ENCODE data around the gene SPG21.

The SPG21 gene

GRCh38 chr15:64942356-64942755 lies 47.4 kb downstream of the SPG21 start:
- no peak for DNase-seq (ENCODE audit: low read depth, low spot score)

- no peak for DNase-seq (ENCODE audit: low read depth, low spot score)
These were observed 51.5 kb downstream of the SPG21 start for GRCh38 chr15:64938192-64938591.

GRCh38 chr15:64934023-64934422 lies 55.7 kb downstream of the SPG21 start:
- DNase-seq (ENCODE audit: low read depth, low spot score) = no peak

- DNase-seq (ENCODE audit: low read depth, low spot score) = no peak
These were observed 58.3 kb downstream of the SPG21 start for GRCh38 chr15:64931381-64931780.

- no peak for DNase-seq (ENCODE audit: low read depth, low spot score)
These were observed 58.8 kb downstream of the SPG21 start for GRCh38 chr15:64930778-64931371.

- DNase-seq (ENCODE audit: low read depth, low spot score) = no peak
These were observed 59.6 kb downstream of the SPG21 start for GRCh38 chr15:64930019-64930652.

GRCh38 chr15:64928626-64929220 lies 61.0 kb downstream of the SPG21 start:
- no peak for DNase-seq (ENCODE audit: low read depth, low spot score)

GRCh38 chr15:64926661-64927060 lies 63.1 kb downstream of the SPG21 start:
- no peak for DNase-seq (ENCODE audit: low read depth, low spot score)

GRCh38 chr15:64925335-64926330 lies 64.1 kb downstream of the SPG21 start:
- no peak for DNase-seq (ENCODE audit: low read depth, low spot score)

- no peak for DNase-seq (ENCODE audit: low read depth, low spot score)
These were observed 66.2 kb downstream of the SPG21 start for GRCh38 chr15:64923546-64923945.

- no peak for DNase-seq (ENCODE audit: low read depth, low spot score)
These were observed 68.0 kb downstream of the SPG21 start for GRCh38 chr15:64921711-64922110.

- no peak for DNase-seq (ENCODE audit: low read depth, low spot score)
These were observed 70.0 kb downstream of the SPG21 start for GRCh38 chr15:64919721-64920120.

GRCh38 chr15:64917211-64917610 lies 72.5 kb downstream of the SPG21 start:
- no peak for DNase-seq (ENCODE audit: low read depth, low spot score)

GRCh38 chr15:64916365-64916764 lies 73.3 kb downstream of the SPG21 start:
- DNase-seq (ENCODE audit: low read depth, low spot score) = no peak

- no peak for DNase-seq (ENCODE audit: low read depth, low spot score)
These were observed 74.0 kb downstream of the SPG21 start for GRCh38 chr15:64915518-64916227.

Data from iPS DF 19.7 (cell line).